Smooth muscle cell (in vitro differentiated cells): ENCODE results near the gene MNX1. TPM values are rescaled to one million over a fixed set of nuclear protein-coding genes. Genes with fewer than 3 reads are reported as not detected.

ENCODE experiments used
- DNase-seq: peaks from one replicate; lab custom pipeline; 2025; ENCODE audit not compliant: unreplicated experiment; lab: John Stamatoyannopoulos, UW
- H2AFZ ChIP-seq: fragments of 200-600 bp; sonication (generic); 2 replicates; pipeline ENCODE4 v1.6.0; 2016; ENCODE audit warnings: antibody characterized with exemption, low read depth, mild to moderate bottlenecking
- H3F3A ChIP-seq: fragments of 200-600 bp; sonication (generic); 2 replicates; pipeline ENCODE4 v1.6.0; 2017; ENCODE audit warnings: antibody characterized with exemption, low read depth
- H3K27ac ChIP-seq: fragments of 200-600 bp; sonication (generic); 2 replicates; pipeline ENCODE4 v1.5.1; 2016; ENCODE audit warnings: low read depth, mild to moderate bottlenecking
- H3K27me3 ChIP-seq: fragments of 200-600 bp; sonication (generic); 2 replicates; pipeline ENCODE4 v1.6.1; 2016; ENCODE audit warnings: low read depth, mild to moderate bottlenecking
- H3K36me3 ChIP-seq: fragments of 200-600 bp; sonication (generic); 2 replicates; pipeline ENCODE4 v1.5.1; 2016; ENCODE audit warnings: low read depth
- H3K4me1 ChIP-seq: fragments of 200-600 bp; sonication (generic); 2 replicates; pipeline ENCODE4 v1.5.1; 2016; ENCODE audit warnings: low read depth
- H3K4me2 ChIP-seq: fragments of 200-600 bp; sonication (generic); 2 replicates; pipeline ENCODE4 v1.6.0; 2016; ENCODE audit warnings: mild to moderate bottlenecking
- H3K4me3 ChIP-seq: fragments of 200-600 bp; sonication (generic); 2 replicates; pipeline ENCODE4 v1.5.1; 2016; ENCODE audit warnings: mild to moderate bottlenecking
- H3K79me2 ChIP-seq: fragments of 200-600 bp; sonication (generic); 2 replicates; pipeline ENCODE4 v1.6.0; 2016; ENCODE audit warnings: low read depth, mild to moderate bottlenecking
- H3K9ac ChIP-seq: fragments of 200-600 bp; sonication (generic); 2 replicates; pipeline ENCODE4 v1.6.0; 2016; ENCODE audit warnings: low read depth
- H3K9me3 ChIP-seq: fragments of 200-600 bp; sonication (generic); replicated peaks from 2 replicates; pipeline ENCODE4 v1.5.1; 2016; ENCODE audit warnings: low read depth
- H4K20me1 ChIP-seq: fragments of 200-600 bp; sonication (generic); 2 replicates; pipeline ENCODE4 v1.6.0; 2016; ENCODE audit warnings: low read depth
- CTCF ChIP-seq: fragments of 200-600 bp; sonication (generic); IDR thresholded peaks from 2 replicates; pipeline ENCODE4 v1.5.1; 2017; ENCODE audit warnings: borderline replicate concordance, mild to moderate bottlenecking, antibody characterized with exemption; ENCODE audit not compliant: insufficient read depth, poor library complexity, severe bottlenecking
- WGBS: methylation state at CpG from one replicate; pipeline ENCODE4 v1.1.7; 2016; ENCODE audit warnings: low lambda C conversion rate; 5-methylcytosine and 5-hydroxymethylcytosine counted together
- polyA plus RNA-seq: library from polyadenylated mRNA; unstranded; fragments of >200 nt; fragmentation: Nextera tagmentation; extraction: Ambion mirVana; gene quantifications from 2 replicates; pipeline ENCODE4 v1.2.1, GENCODE V29; 2016
- total RNA-seq: library from RNA; depleted of rRNA; stranded (reverse); fragments of >200 nt; gene quantifications from 2 replicates; pipeline ENCODE4 v1.2.3, GENCODE V29; 2014

Gene MNX1
- total and polyA plus RNA-seq, 2 experiments from 2014 or later, result not detected

GRCh38 chr7:157053118-157053517 lies 42.7 kb upstream of the MNX1 start:
- no peak for DNase-seq
- H3K27me3 ChIP-seq, result peaks cover 5% of the 10 kb centered on the region
- H3K4me1 ChIP-seq, result no peaks in the 10 kb centered on the region
- H3K79me2 ChIP-seq, result no peaks in the 10 kb centered on the region
- no peak overlapping the region for H3K4me2 ChIP-seq
- H3K27ac ChIP-seq, result no peak overlapping the region
- no peak overlapping the region for H2AFZ ChIP-seq
- no peak overlapping the region for H3K4me3 ChIP-seq
- H3K9me3 ChIP-seq, result no peaks in the 10 kb centered on the region
- H4K20me1 ChIP-seq, result no peaks in the 10 kb centered on the region
- H3K36me3 ChIP-seq, result no peaks in the 10 kb centered on the region
- no peak overlapping the region for H3K9ac ChIP-seq
- TF ChIP-seq CTCF, result no peak
- no peaks in the 10 kb centered on the region for H3F3A ChIP-seq
- WGBS, result 90% methylated on average over 5 of the region's 5 CpGs

GRCh38 chr7:157047148-157047547 lies 36.7 kb upstream of the MNX1 start:
- H3K9me3 ChIP-seq, result no peaks in the 10 kb centered on the region
- H3K36me3 ChIP-seq, result no peaks in the 10 kb centered on the region
- H3K4me1 ChIP-seq, result no peaks in the 10 kb centered on the region
- no peaks in the 10 kb centered on the region for H3F3A ChIP-seq
- no peak overlapping the region for H3K27ac ChIP-seq
- H3K4me2 ChIP-seq, result no peak overlapping the region
- TF ChIP-seq CTCF, result no peak
- H3K4me3 ChIP-seq, result no peak overlapping the region
- no peaks in the 10 kb centered on the region for H4K20me1 ChIP-seq
- WGBS, result 93% methylated on average over 6 of the region's 6 CpGs
- no peak overlapping the region for H3K9ac ChIP-seq
- no peaks in the 10 kb centered on the region for H3K79me2 ChIP-seq
- H3K27me3 ChIP-seq, result no peaks in the 10 kb centered on the region
- no peak for DNase-seq
- H2AFZ ChIP-seq, result no peak overlapping the region

- no peak overlapping the region for H3K27ac ChIP-seq
Measured at GRCh38 chr7:157046681-157047080, 36.2 kb upstream of the MNX1 start.

More at GRCh38 chr7:157046681-157047080, 36.2 kb upstream of the MNX1 start:
- Histone ChIP-seq H4K20me1 (no peaks in the 10 kb centered on the region), H3K36me3 (no peaks in the 10 kb centered on the region), H3K4me2 (no peak overlapping the region), H2AFZ (no peak overlapping the region), H3K79me2 (no peaks in the 10 kb centered on the region), H3K9ac (no peak overlapping the region), H3K4me3 (no peak overlapping the region), H3K9me3 (no peaks in the 10 kb centered on the region), H3K4me1 (no peaks in the 10 kb centered on the region), H3K27me3 (no peaks in the 10 kb centered on the region), H3F3A (no peaks in the 10 kb centered on the region)
- no peak for TF ChIP-seq CTCF
- WGBS, result 50% methylated on average over 1 of the region's 1 CpG
- DNase-seq, result no peak
